ENCODE measurements around the gene RGS9.
"Not testable (repeated sequence)": the region's sequence is repeated elsewhere in the genome, so short reads cannot be mapped to it uniquely, and the experiment has no call there.

The RGS9 gene

DNA sequence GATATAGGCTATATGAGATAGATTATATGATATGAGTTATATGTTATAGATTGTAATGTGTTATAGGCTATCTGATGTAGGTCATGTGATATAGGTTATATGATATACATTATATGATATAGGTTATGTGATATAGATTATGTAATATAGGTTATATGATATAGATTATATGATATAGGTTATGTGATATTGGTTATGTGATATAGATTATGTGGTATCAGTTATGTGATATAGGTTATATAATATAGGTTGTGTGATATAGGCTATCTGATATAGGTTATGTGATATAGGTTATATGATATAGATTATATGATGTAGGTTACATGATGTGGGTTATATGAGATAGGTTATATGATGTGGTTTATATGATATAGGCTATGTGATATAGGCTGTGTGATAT lies 68.5 kb downstream of the RGS9 start:
- TF ChIP-seq CTCF (IDR thresholded peaks at IDR 0.05; ENCODE audit: low read depth, low read length) = no peak
- DNase-seq (ENCODE audit: low read depth in 2 of 2) = no peak
- no peak overlapping the region for H3K4me3 ChIP-seq (replicated peaks in 1 of 2; ENCODE audit: low read depth in 2 of 2, low read length in 2 of 2)

GRCh38 chr17:65207448-65207847 lies 70.3 kb downstream of the RGS9 start:
- DNase-seq (ENCODE audit: low read depth in 2 of 2) = peak in 1 of 2 donors; percentile 65
- not testable (repeated sequence) for H3K4me3 ChIP-seq (replicated peaks in 1 of 2; ENCODE audit: low read depth in 2 of 2, low read length in 2 of 2)

GRCh38 chr17:65208717-65209116 lies 71.5 kb downstream of the RGS9 start:
- no peak for TF ChIP-seq CTCF (IDR thresholded peaks at IDR 0.05; ENCODE audit: low read depth, low read length)
- DNase-seq (ENCODE audit: low read depth in 2 of 2) = no peak

DNA sequence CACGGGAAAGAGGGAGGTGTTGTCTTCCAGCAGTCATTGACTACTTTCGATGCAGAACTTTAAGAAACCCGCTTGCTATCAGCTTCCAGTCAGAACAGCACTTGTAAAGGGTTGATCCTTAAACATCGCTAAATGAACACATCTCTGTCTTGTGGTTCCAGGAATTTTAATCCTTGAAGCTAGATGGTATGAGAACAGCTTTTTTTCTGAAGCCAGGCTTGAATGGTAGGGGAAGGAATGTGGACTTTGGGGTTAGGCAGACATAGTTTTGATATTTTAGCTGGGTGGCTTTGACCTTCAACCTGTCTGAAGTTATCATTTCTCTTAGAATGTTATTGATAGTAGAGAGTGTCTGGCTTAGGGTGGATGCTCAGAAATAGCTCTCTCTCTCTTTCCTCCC lies 81.1 kb downstream of the RGS9 start:
- no peak overlapping the region for H3K4me3 ChIP-seq (replicated peaks in 1 of 2; ENCODE audit: low read depth in 2 of 2, low read length in 2 of 2)
- DNase-seq (ENCODE audit: low read depth in 2 of 2) = no peak
- no peak for TF ChIP-seq CTCF (IDR thresholded peaks at IDR 0.05; ENCODE audit: low read depth, low read length)

More at GRCh38 chr17:65208717-65209116, 71.5 kb downstream of the RGS9 start:
- no peak overlapping the region for H3K4me3 ChIP-seq (replicated peaks in 1 of 2; ENCODE audit: low read depth in 2 of 2, low read length in 2 of 2)

DNA sequence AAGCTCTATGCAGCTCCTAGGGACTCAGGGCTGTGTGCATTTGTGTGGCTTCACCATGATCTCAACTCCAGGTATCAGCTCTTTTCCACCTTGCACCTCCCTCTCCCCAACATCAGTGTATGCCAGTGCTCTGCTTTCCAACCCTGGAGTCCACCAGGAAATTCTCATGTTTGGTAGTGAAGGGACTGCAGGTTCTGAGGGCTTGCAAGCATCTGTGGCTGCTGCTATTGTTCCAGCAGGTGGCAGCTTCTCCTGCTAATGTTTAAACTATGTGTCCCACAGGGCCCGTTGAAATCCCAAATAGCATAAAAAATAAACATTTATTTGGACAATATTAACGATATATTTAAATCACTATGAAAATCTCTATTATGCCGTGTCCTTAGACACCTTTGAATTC lies 82.0 kb downstream of the RGS9 start:
- peak in 1 of 2 donors; percentile 18 for DNase-seq (ENCODE audit: low read depth in 2 of 2)
- peak; percentile 38 for TF ChIP-seq CTCF (IDR thresholded peaks at IDR 0.05; ENCODE audit: low read depth, low read length)
- no peak overlapping the region for H3K4me3 ChIP-seq (replicated peaks in 1 of 2; ENCODE audit: low read depth in 2 of 2, low read length in 2 of 2)

DNA sequence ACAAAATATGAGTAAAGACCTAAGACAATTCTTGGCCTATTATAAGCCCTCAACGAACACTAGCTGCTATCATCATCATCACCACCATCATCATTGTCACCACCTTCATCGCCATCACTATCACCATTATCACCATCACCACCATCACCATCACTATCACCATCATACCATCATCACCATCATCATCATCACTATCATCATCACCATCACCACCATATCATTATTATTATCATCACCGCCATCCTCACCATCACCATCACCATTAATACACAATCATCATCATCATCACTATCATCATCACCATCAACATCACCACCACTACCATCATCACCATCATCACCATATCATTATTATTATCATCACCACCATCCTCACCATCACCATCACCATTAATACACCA lies 82.5 kb downstream of the RGS9 start:
- no peak overlapping the region for H3K4me3 ChIP-seq (replicated peaks in 1 of 2; ENCODE audit: low read depth in 2 of 2, low read length in 2 of 2)
- DNase-seq (ENCODE audit: low read depth in 2 of 2) = no peak
- TF ChIP-seq CTCF (IDR thresholded peaks at IDR 0.05; ENCODE audit: low read depth, low read length) = no peak

DNA sequence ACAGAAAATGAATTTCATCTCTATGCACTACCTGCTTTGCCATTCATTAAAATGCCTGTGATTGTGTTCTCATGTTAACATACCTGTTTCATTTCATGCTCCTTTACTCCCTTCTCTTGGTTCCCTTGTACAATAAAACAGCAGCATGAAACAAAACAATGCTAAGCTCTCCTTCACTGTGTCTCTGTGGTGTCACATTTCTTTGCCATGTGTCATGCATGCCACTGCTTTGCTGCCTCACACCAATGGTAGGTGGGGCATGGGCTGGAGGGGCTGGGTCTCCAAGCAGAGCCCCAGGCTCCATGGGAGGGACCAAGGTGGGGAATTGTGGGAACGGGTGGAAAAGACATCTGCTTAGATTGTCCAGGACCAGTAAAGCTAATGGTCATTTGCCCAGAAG lies 83.6 kb downstream of the RGS9 start:
- no peak for TF ChIP-seq CTCF (IDR thresholded peaks at IDR 0.05; ENCODE audit: low read depth, low read length)
- peak in 1 of 2 donors; percentile 22 for DNase-seq (ENCODE audit: low read depth in 2 of 2)
- no peak overlapping the region for H3K4me3 ChIP-seq (replicated peaks in 1 of 2; ENCODE audit: low read depth in 2 of 2, low read length in 2 of 2)

Data from cardiac fibroblast (primary cell).